ENCODE measurements around the gene COX7A2. TPM values are rescaled to one million over a fixed set of nuclear protein-coding genes. Genes with fewer than 3 reads are reported as not detected.

Gene COX7A2
- total RNA-seq, 1 experiment from 2014 or later: 707 TPM

GRCh38 chr6:75188221-75188925 lies 55.2 kb downstream of the COX7A2 start:
- H3K36me3 ChIP-seq (ENCODE audit: control insufficient read depth, insufficient read depth, low read length): no peaks in the 10 kb centered on the region
- ChIA-PET POLR2A (no interaction called here), CTCF (no interaction called here)
- ATAC-seq (no peak), DNase-seq (ENCODE audit: low read depth, low spot score) (no peak)
- intact Hi-C loops (cut with micrococcal nuclease; ENCODE audit: unreplicated experiment): no loop called here
- no TSS peak for BruUV-seq (replicated peaks)
- H3K4me3 ChIP-seq (ENCODE audit: low read depth in 2 of 2, low read length in 2 of 2): no peak overlapping the region
- no peaks in the 10 kb centered on the region for H3K4me1 ChIP-seq (ENCODE audit: control insufficient read depth, insufficient read depth, low read length)
- peaks cover 2% of the 10 kb centered on the region; the same call in 1 of the 2 replicates for H3K27me3 ChIP-seq (ENCODE audit: control insufficient read depth, insufficient read depth, low read length)
- H3K27ac ChIP-seq (ENCODE audit: low read length): no peak overlapping the region
- in situ Hi-C loops (cut with HindIII; ENCODE audit: low pct_unique_long_range_greater_than_20kb, low sequenced_read_pairs): no loop called here
- H3K9me3 ChIP-seq (ENCODE audit: control insufficient read depth, insufficient read depth, low read depth, low read length): no peaks in the 10 kb centered on the region
- TF ChIP-seq REST (IDR thresholded peaks at IDR 0.05; ENCODE audit: insufficient read depth in 1 of 2, low read depth in 2 of 2, low read length in 1 of 2): no peak
- no peak for TF ChIP-seq TCF7L2 (IDR thresholded peaks at IDR 0.05; ENCODE audit: low read depth, low read length)
- TF ChIP-seq POLR2AphosphoS5 (IDR thresholded peaks at IDR 0.05; ENCODE audit: low read depth, low read length): no peak
- TF ChIP-seq CTCF (IDR thresholded peaks at IDR 0.05): no peak
- TF ChIP-seq SIN3A (IDR thresholded peaks at IDR 0.05; ENCODE audit: borderline replicate concordance, insufficient read depth, low read depth, low read length): no peak

Other genes starting within 250 kb of the COX7A2 start
- gene COL12A1, start 37.7 kb downstream of the COX7A2 start, total RNA-seq (2021; ENCODE audit: unreplicated experiment): 10.4 TPM
- 130 TPM for gene TMEM30A, start 41.0 kb upstream of the COX7A2 start, total RNA-seq (2021; ENCODE audit: unreplicated experiment)
- 0.26 TPM for gene FILIP1, start 250.0 kb upstream of the COX7A2 start, total RNA-seq (2021; ENCODE audit: unreplicated experiment)